ENCODE measurements around the gene COPS9. TPM values are rescaled to one million over a fixed set of nuclear protein-coding genes. Genes with fewer than 3 reads are reported as not detected.

Gene COPS9
- 100 to 1,000 TPM in 1 of 4 donors, 10 to 100 TPM in 3; 71.6 to 107 (median 73.5) TPM for polyA plus RNA-seq (ENCODE audit: insufficient read length in 4 of 4)

- DNase-seq (ENCODE audit: low read depth in 4 of 4, low spot score in 3 of 4) = peak; percentile 53 to 75 (median 68)
These were observed at the start of gene COPS9 for GRCh38 chr2:240136013-240136670. Gene COPS9 (minus strand): TSS chr2:240136305. CDS start chr2:240136284, 21 bp downstream.

GRCh38 chr2:240184656-240185055, 48.6 kb upstream of the COPS9 start:
- no peak for DNase-seq (ENCODE audit: low read depth in 4 of 4, low spot score in 3 of 4)

GRCh38 chr2:240183875-240184590, 47.9 kb upstream of the COPS9 start:
- no peak for DNase-seq (ENCODE audit: low read depth in 4 of 4, low spot score in 3 of 4)

- DNase-seq (ENCODE audit: low read depth in 4 of 4, low spot score in 3 of 4) = no peak
These were observed 47.1 kb upstream of the COPS9 start for GRCh38 chr2:240183006-240183874.

GRCh38 chr2:240182476-240182875, 46.4 kb upstream of the COPS9 start:
- no peak for DNase-seq (ENCODE audit: low read depth in 4 of 4, low spot score in 3 of 4)

DNA sequence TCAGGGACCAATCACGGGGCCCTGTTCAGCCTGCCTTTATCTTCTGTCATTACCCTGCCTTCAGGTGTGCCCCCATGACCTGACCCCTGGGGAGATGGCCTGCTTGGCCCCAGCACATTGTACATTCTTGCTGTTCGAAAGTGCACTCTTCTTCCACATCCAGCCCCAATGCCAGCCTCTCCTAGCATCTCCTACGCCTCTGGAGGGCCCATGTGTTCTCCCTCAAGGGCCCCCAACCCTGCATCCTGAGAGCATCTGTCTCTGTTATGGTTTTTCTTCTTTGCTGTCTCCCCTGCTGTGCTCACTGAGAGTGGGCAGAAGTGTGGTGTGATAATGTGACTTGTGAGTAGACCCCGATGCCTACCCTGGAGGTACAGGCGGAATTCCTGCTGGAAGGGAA, 45.9 kb upstream of the COPS9 start:
- DNase-seq (ENCODE audit: low read depth in 4 of 4, low spot score in 3 of 4) = no peak

- DNase-seq (ENCODE audit: low read depth in 4 of 4, low spot score in 3 of 4) = no peak
These were observed 44.0 kb upstream of the COPS9 start for GRCh38 chr2:240179941-240180666.

- DNase-seq (ENCODE audit: low read depth in 4 of 4, low spot score in 3 of 4) = no peak
These were observed 43.2 kb upstream of the COPS9 start for GRCh38 chr2:240179186-240179815.

DNA sequence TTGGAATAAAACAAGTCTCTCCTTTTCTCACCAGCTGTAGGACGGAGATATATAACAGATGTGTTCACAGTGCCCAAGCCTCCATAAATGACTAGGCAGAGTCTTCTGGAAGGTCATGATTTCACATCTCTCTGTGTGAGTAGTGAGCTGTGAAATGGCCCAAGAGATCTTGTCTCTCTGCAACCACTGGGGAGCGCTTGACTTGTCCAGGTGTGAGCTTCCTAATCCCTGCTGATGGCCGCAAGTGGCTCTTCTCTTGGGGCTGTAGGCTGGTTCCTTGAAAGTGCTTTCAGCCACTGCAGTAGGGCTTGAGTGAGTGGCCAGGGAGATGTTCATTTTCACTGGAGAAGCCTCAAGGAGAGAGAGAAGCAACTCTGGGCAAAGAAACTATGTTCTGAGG, 42.5 kb upstream of the COPS9 start:
- no peak for DNase-seq (ENCODE audit: low read depth in 4 of 4, low spot score in 3 of 4)

DNA sequence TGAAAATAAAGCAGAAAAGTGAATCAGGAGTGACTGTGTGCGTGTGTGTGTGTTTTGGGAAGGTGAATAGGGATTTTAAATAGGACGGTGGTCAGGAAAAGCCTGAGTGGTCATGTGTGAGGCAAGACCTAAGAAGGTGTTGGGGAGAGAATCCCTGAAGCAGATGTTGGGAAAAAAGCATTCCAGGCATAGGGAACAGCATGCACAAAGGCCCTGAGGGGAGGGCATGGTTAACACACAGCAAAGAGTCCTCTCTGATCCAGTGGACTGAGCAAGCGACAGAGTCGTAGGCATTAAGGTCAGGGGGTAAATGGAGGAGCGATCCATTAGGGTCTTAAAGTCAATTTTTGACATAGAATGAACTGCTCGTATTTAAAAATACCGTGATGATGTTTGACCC, 38.4 kb upstream of the COPS9 start:
- no peak for DNase-seq (ENCODE audit: low read depth in 4 of 4, low spot score in 3 of 4)

GRCh38 chr2:240172071-240172895, 36.2 kb upstream of the COPS9 start:
- no peak for DNase-seq (ENCODE audit: low read depth in 4 of 4, low spot score in 3 of 4)

- DNase-seq (ENCODE audit: low read depth in 4 of 4, low spot score in 3 of 4) = no peak
These were observed 34.8 kb upstream of the COPS9 start for GRCh38 chr2:240170883-240171282.

- DNase-seq (ENCODE audit: low read depth in 4 of 4, low spot score in 3 of 4) = no peak
These were observed 34.2 kb upstream of the COPS9 start for GRCh38 chr2:240170354-240170735.

GRCh38 chr2:240169486-240170353, 33.6 kb upstream of the COPS9 start:
- no peak for DNase-seq (ENCODE audit: low read depth in 4 of 4, low spot score in 3 of 4)

DNA sequence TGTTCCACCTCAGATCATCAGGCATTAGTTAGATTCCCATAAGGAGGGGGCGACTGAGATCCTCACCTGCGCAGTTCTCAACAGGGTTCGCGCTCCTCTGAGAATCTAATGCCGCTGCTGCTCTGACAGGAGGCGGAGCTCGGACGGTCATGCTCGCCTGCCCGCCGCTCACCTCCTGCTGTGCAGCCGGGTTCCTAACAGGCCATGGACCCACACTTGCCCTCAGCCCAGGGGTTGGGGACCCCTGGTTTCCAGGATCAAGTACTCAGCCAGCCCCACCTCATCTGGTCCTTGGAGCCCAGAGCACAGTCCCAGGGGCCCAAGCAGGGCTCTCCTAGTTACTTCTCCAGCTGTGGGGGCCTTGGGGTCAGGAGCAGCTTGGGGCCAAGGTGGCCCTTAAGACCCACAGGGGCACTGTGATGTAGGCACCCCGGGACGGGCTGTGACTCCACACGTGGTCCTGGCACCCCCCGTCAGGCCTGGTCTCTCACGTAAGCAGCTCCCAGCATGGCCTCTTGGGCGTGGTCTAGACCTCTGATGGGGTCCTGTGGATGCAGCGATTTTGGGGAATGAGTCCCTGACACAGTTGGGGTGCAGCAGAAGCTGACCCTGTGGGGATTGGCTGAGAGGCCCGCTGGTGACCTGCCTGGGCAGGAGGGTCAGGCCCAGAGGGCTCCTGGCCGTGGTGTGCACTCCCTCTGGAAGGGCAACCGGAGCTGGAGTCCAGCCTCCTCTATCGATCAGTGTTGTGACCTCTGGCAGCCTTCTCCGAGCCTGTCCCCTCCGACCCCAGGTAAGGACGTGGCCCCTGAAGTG, 32.6 kb upstream of the COPS9 start:
- no peak for DNase-seq (ENCODE audit: low read depth in 4 of 4, low spot score in 3 of 4)

DNA sequence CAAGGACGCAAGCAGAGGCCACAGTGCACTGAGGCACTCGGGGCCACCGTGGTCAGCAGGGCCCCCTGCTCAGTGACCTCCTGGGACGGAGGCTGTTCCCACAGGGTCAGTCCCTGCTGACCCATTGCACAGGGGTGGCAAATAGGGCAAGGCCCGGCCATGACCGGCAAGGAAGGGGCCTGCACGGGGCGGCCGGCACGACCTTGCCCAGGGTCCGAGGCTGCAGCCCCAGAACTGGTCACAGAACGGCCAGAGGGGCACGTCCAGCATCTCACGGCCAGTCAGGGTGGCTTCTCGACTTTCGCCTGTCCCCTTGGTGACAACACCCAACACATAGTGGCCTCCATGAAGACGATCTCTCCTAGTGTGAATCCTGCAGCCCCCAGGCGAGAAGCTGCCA, 31.9 kb upstream of the COPS9 start:
- no peak for DNase-seq (ENCODE audit: low read depth in 4 of 4, low spot score in 3 of 4)

GRCh38 chr2:240167588-240167880, 31.4 kb upstream of the COPS9 start:
- no peak for DNase-seq (ENCODE audit: low read depth in 4 of 4, low spot score in 3 of 4)
